ENCODE measurements around the gene FYB2.

The FYB2 gene

DNA sequence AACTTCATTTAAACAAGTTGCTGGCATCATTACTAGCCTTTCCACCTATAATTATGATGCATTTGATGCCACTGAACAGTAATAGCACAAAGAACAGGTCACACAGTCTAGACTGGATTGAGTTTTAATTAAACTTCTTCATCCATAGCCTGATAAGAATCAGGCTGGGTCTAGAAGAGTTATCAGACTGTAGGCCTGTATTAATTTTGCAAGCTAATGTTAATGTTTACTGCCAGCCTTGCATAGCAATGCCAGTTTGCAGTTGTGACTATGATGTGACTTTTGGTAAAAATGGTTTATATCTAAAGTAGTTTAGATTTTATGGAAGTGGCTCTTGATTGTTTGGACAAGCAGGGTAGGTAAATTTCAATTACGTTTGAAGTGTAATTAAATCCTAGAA lies 106.1 kb downstream of the FYB2 start:
- no peak for DNase-seq (ENCODE audit: low read depth)

GRCh38 chr1:56712150-56712549 lies 107.1 kb downstream of the FYB2 start:
- no peak for DNase-seq (ENCODE audit: low read depth)

GRCh38 chr1:56710646-56711045 lies 108.6 kb downstream of the FYB2 start:
- DNase-seq (ENCODE audit: low read depth): no peak

- DNase-seq (ENCODE audit: low read depth): no peak
Measured at GRCh38 chr1:56709995-56710394, 109.2 kb downstream of the FYB2 start.

- no peak for DNase-seq (ENCODE audit: low read depth)
Measured at GRCh38 chr1:56709269-56709880, 109.8 kb downstream of the FYB2 start.

DNA sequence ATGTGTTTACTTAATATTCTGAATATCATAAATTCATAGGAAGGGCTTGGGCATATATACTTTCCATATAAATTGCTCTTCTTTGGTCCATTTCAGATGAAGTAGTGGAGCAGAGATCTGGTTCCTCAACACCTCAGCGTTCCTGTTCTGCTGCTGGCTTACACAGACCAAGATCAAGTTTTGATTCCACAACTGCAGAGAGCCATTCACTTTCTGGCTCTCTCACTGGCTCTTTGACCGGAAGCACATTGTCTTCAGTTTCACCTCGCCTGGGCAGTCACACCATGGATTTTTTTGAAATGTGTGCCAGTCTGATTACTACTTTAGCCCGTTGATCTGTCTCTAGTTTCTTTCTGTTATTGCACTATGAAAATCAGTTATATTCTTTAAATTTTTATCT lies 111.8 kb downstream of the FYB2 start:
- DNase-seq (ENCODE audit: low read depth): no peak

GRCh38 chr1:56703747-56704146 lies 115.5 kb downstream of the FYB2 start:
- no peak for DNase-seq (ENCODE audit: low read depth)

GRCh38 chr1:56696663-56697062 lies 122.5 kb downstream of the FYB2 start:
- no peak for DNase-seq (ENCODE audit: low read depth)

DNA sequence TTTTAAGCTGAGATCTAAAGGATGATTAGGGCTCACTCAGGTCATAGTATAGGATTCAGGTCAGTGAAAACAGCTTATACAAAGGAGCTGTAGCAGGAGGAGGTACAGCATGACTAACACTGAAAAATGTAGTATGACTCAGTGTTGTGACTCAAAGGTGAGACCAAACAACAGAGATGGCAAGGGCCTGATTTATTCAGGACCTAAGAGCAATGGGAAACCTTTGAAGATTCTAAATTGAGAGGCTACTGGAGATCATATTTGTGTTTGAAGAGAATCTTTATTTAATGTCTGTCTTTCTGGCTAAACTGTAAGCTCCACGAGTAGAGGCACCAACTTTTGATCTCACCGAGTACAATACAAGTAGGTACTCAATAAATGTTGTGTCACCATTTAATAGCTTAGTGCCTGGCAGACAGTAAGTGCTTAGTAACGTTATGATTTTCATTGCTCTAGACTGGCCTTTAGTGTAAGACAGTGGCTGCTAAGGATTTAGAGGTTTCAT lies 130.6 kb downstream of the FYB2 start:
- no peak for DNase-seq (ENCODE audit: low read depth)

- no peak for DNase-seq (ENCODE audit: low read depth)
Measured at GRCh38 chr1:56686169-56686568, 133.0 kb downstream of the FYB2 start.

DNA sequence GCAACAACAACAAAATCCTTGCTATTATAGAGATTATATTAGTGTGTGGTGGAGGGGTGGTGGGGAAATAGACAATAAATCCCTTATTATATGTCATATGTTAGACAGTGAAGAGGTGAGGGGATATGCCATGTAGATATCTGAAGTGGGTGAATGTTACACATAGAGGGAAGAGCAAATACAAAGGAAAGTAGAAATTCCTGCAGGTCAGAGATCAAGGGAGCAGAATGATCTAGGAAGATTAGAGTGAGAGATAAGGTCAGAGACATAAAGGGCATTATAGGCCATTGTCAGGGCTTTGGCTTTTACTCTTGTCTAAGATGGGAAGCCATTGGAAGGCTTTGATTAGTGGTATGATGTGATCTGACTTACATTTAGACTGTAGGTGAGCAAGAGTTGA lies 135.6 kb downstream of the FYB2 start:
- DNase-seq (ENCODE audit: low read depth): no peak

DNA sequence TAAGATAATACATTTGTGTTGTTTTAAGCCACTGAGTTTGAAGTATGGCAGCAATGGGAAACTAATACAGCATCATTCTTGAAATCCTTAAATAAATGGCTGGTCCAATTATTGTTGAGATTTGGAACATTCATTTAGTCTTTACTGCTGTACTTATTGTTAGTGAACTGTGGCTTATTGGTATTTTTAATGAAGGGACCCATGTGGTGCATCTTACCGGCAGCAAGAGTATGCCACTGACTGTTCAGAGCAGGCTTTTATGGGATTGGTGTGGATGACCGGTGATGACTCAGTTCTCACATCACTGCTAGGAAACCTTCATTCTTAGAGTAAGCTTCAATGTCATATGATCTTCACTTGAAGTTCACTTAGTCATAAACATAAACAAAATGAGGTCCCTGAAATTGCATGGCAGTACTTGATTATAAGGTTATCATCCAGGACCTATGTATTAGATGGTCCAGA lies 142.6 kb downstream of the FYB2 start:
- DNase-seq (ENCODE audit: low read depth): no peak

- DNase-seq (ENCODE audit: low read depth): no peak
Measured at GRCh38 chr1:56675763-56676162, 143.4 kb downstream of the FYB2 start.

DNA sequence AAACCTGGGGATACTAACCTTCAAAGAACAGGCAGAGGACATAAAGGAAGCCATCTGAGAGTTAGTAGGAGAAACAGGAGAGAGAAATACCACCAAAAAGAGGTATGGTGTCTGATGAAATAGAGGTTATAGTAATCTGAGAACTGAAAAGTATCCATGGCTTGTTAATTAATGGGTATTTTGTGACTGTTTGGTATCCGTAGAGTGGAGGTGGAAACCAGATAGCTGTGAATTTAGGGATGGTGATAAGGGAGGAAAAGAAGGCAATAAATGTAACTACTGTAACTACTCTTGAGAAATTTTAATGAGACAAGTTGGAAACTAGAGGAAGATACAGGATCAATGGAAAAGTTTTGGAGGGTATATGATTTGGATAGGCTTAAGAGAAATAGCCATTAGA lies 146.6 kb downstream of the FYB2 start:
- DNase-seq (ENCODE audit: low read depth): no peak

- no peak for DNase-seq (ENCODE audit: low read depth)
Measured at GRCh38 chr1:56671542-56671941, 147.7 kb downstream of the FYB2 start.

DNA sequence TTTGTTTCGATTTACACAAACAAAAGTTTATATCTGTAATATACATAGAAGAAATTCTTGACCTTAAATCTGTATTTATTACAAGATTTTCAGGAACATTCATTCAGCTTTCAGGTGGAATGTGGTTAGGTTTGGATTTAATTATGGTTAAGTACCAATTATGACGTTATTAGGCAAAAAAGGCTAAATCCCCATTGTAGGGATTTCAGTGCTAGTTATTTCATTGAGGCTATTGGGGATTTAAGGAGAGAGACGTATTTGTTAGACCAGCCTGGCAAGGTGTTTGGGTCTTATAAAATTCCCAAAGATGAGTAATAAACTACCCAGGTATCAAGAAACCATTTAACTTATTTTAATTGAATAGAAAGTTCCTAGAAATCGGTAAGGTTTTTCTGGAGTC lies 148.1 kb downstream of the FYB2 start:
- DNase-seq (ENCODE audit: low read depth): no peak

GRCh38 chr1:56670350-56670749 lies 148.9 kb downstream of the FYB2 start:
- no peak for DNase-seq (ENCODE audit: low read depth)

Measured in stimulated activated CD8-positive, alpha-beta memory T cell treated with anti-CD3 and anti-CD28 coated beads, Interleukin-15, amount 100 ng/mL, for 24 hours (primary cell).